Activated CD4-positive, CD25-positive, alpha-beta regulatory T cell (primary cell): ENCODE measurements around the gene PTGS1.
"Not testable (repeated sequence)": the region's sequence is repeated elsewhere in the genome, so short reads cannot be mapped to it uniquely, and the experiment has no call there.

Experiments
- DNase-seq, 4 experiments: peaks; one replicate each; lab custom pipeline; 2025; lab: John Stamatoyannopoulos, UW

The PTGS1 gene

DNA sequence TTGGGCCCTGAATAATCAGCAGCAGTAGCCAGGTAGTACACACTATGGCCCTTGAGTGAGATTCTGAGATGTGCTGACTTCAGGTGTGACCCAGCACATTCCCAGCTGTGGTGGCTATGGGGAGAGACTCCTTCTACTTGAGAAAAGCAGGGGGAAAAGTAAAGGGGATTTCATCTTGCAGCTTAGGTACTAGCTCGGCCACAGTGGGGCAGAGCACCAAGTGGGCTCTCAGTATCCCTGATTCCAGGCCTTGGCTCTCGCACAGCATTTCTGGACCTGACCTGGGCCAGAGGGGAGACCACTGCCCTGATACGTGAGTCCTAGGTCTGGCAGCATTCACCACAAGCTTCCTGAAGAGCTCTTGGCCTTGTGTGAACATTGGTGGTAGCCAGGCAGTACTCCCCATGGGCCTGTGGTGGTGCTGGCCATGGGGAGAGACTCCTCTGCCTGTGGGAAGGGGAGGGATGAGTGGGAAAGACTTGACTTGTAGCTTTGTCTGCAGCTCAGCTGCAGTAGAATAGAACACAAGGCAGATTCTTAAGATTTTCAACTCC lies 27.6 kb downstream of the PTGS1 start:
- no peak for DNase-seq

DNA sequence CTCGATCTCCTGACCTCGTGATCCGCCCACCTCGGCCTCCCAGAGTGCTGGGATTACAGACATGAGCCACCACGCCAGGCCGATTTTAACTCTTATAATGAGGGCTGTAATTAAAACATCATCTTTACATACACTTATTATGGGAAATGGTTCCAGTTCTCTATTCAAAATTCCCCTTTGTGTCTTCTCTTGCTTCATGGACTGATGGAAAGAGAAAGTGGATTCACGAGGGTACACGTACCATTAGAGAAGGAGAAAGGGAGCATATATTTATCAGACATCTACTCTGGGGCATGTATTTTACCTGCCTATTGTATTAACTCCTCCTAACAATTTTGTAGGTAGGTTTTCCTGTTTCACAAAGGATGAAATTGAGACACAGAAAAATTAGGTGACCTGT lies 31.1 kb downstream of the PTGS1 start:
- no peak for DNase-seq

GRCh38 chr9:122402403-122402871 lies 31.6 kb downstream of the PTGS1 start:
- DNase-seq: no peak

DNA sequence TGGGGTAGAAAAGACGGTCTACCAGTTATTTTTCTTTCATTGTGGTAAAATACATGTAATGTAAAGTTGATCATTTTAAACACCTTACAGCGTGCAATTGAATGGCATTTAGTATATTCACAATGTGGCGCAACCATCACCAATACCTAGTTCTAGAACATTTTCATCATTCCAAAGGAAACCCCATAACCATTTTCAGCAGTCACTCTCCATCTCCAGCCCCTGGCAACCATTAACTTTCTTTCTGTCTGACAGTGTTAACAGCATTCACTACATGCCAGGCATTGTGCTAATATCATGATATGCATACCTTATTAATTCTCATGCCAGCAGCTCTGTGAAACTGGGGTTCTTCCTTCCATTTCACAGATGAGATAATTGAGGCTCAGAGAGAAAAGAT lies 32.0 kb downstream of the PTGS1 start:
- no peak for DNase-seq

DNA sequence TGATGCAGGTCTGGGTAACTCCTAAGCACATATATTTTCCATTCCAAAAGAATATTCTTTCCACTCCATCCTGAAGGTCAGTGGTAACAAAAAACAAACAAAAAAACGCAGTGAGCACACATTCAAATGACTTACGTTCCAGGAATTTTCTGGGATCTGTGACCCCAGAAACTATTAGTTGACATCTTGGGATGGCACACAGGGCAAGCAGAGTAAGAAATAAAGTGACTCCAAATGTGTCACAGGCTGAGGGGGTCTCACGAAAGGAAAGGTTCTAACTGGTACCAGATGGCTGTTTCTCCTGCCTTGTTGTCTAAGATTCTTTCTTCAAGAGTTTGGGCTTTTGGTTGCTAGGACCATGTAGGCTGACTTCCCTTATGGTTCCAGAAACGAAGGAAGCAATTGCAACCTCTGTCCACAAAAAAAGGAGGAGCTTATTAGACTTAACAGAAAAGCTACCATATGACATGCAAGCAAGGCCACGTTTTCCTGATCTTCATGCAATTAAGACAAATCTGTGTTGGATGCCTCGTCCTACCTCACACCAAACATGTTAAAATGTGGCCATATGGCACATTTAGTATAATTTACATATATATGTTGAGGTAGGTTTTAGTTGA lies 32.7 kb downstream of the PTGS1 start:
- no peak for DNase-seq

- not testable (repeated sequence) for DNase-seq
Measured at GRCh38 chr9:122405304-122406069, 34.7 kb downstream of the PTGS1 start.

DNA sequence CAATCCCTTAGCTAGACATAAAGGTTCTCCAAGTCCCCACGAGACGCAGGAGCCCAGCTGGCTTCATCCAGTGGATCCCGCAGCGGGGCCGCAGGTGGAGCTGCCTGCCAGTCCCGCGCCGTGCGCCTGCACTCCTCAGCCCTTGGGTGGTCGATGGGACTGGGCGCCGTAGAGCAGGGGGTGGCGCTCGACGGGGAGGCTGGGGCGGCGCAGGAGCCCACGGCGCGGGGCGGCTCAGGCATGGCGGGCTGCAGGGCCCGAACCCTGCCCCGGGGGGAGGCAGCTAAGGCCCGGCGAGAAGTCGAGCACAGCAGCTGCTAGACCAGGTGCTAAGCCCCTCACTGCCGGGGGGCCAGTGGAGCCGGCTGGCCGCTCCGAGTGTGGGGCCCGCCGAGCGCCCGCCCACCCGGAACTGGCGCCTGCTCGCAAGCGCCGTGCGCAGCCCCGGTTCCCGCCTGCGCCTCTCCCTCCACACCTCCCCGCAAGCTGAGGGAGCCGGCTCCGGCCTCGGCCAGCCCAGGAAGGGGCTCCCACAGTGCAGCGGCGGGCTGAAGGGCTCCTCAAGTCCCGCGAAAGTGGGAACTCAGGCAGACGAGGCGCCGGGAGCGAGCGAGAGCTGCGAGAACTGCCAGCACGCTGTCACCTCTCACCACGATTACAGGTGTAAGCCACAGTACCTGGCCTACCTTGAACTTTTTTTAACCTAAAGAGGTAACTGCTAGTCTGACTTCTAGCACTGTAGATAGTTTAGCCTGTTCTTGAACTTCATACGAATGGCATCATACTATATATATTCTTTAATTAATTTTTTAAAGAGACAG lies 35.5 kb downstream of the PTGS1 start:
- DNase-seq: no peak

DNA sequence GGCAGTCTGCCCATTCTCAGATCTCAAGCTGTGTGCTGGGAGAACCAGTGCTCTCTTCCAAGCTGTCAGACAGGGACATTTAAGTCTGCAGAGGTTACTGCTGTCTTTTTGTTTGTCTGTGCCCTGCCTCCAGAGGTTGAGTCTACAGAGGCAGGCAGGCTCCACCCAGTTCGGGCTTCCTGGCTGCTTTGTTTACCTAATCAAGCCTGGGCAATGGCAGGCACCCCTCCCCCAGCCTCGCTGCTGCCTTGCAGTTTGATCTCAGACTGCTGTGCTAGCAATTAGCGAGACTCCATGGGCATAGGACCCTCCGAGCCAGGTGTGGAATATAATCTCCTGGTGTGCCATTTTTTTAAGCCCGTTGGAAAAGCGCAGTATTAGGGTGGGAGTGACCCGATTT lies 43.3 kb downstream of the PTGS1 start:
- DNase-seq: not testable (repeated sequence)

GRCh38 chr9:122418016-122418415 lies 47.2 kb downstream of the PTGS1 start:
- no peak for DNase-seq

DNA sequence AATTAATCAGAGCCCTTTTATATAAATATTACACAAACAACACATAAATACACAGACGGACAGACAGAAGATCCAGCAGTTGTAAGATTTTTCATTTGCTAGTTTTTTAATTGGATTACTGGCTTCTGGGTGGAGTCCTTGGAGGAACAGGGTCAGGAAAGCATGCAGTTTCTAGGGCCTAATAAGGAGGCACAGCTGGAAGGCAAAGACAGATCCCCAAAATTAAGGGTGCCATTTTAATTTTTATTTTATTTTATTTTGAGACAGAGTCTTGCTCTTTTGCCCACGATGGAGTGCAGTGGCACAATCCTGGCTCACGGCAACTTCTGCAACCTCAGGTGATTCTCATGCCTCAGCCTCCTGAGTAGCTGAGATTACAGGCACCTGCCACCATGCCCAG lies 49.5 kb downstream of the PTGS1 start:
- DNase-seq: no peak

DNA sequence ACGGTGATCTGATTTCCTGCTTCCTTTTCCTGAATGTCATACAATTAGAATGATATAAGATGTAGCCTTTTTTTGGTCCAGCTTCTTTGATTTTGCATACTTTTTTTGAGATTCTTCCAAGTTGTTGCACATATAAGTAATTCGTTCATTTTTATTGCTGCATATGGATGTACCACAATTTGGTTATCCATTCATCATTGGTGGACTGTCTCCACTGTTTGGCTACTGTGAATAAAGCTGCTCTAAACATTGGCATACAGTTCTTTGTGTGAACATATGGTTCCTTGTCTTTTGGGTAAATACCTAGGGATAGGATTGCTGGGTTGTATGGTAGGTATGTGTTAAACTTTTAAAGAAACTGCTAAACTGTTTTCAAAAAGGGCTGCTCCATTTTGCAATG lies 54.3 kb downstream of the PTGS1 start:
- no peak for DNase-seq

DNA sequence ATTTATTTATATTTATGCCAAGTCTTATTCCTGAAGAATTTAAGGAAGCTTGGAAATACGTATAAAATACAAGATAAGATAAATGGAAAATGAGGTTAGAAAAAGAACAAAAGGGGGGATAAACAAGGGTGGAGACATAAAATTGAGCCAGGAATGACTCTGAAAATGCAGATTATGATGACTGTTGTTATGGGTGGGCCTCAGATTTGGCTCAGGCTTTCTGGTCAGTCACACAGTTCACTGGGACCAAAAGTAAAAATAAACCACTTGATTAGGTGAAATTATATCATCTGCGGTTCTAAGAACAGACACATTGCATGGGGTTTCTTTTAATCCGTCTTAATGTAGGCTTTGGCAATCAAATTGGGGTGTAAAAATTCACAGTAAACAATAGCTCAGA lies 55.9 kb downstream of the PTGS1 start:
- no peak for DNase-seq

GRCh38 chr9:122442568-122442967 lies 71.7 kb downstream of the PTGS1 start:
- no peak for DNase-seq

GRCh38 chr9:122444041-122444733 lies 73.4 kb downstream of the PTGS1 start:
- no peak for DNase-seq
